ENCODE measurements around the gene RBBP5. TPM values are rescaled to one million over a fixed set of nuclear protein-coding genes. Genes with fewer than 3 reads are reported as not detected.

The RBBP5 gene
- total RNA-seq, 1 donor: 24.2 TPM

DNA sequence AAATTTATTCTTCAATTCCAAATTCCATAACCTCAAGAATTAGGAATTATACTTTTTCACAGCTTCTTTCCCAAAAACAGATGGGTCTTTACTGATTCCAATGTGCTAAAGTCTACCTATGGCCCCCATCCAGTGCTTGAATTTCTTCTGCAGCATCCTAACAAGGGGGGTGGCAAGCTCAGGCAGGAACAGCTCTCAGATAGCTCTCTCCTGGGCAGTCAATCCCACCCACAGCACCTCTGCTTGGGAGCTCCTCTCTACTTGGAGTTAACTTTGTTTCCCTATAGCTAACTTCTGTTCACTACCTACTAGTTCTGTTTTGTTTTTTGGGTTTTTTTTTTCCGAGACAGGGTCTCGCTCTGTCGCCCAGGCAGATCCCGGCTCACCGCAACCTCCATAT is 12.1 kb downstream of the RBBP5 start:
- TF ChIP-seq, protein P1, sequence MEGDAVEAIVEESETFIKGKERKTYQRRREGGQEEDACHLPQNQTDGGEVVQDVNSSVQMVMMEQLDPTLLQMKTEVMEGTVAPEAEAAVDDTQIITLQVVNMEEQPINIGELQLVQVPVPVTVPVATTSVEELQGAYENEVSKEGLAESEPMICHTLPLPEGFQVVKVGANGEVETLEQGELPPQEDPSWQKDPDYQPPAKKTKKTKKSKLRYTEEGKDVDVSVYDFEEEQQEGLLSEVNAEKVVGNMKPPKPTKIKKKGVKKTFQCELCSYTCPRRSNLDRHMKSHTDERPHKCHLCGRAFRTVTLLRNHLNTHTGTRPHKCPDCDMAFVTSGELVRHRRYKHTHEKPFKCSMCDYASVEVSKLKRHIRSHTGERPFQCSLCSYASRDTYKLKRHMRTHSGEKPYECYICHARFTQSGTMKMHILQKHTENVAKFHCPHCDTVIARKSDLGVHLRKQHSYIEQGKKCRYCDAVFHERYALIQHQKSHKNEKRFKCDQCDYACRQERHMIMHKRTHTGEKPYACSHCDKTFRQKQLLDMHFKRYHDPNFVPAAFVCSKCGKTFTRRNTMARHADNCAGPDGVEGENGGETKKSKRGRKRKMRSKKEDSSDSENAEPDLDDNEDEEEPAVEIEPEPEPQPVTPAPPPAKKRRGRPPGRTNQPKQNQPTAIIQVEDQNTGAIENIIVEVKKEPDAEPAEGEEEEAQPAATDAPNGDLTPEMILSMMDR (IDR thresholded peaks at IDR 0.05; ENCODE audit: insufficient read depth, low read length): no peak
- no peak for DNase-seq (ENCODE audit: low read depth)
- no peak overlapping the region for H3K4me3 ChIP-seq (ENCODE audit: low read depth, low read length)

- TF ChIP-seq, protein P1 (IDR thresholded peaks at IDR 0.05; ENCODE audit: insufficient read depth, low read length): no peak
- no peak for DNase-seq (ENCODE audit: low read depth)
- H3K4me3 ChIP-seq (ENCODE audit: low read depth, low read length): no peak overlapping the region
These were observed 12.5 kb downstream of the RBBP5 start for GRCh38 chr1:205109269-205109668.

GRCh38 chr1:205108464-205108863 is 13.3 kb downstream of the RBBP5 start:
- no peak overlapping the region for H3K4me3 ChIP-seq (ENCODE audit: low read depth, low read length)
- TF ChIP-seq, protein P1 (IDR thresholded peaks at IDR 0.05; ENCODE audit: insufficient read depth, low read length): no peak
- DNase-seq (ENCODE audit: low read depth): no peak

GRCh38 chr1:205107327-205107726 is 14.5 kb downstream of the RBBP5 start:
- DNase-seq (ENCODE audit: low read depth): no peak
- TF ChIP-seq, protein P1 (IDR thresholded peaks at IDR 0.05; ENCODE audit: insufficient read depth, low read length): no peak
- no peak overlapping the region for H3K4me3 ChIP-seq (ENCODE audit: low read depth, low read length)

GRCh38 chr1:205102404-205102803 is 19.4 kb downstream of the RBBP5 start:
- no peak overlapping the region for H3K4me3 ChIP-seq (ENCODE audit: low read depth, low read length)
- TF ChIP-seq, protein P1 (IDR thresholded peaks at IDR 0.05; ENCODE audit: insufficient read depth, low read length): no peak
- no peak for DNase-seq (ENCODE audit: low read depth)

- TF ChIP-seq, protein P1 (IDR thresholded peaks at IDR 0.05; ENCODE audit: insufficient read depth, low read length): no peak
- no peak overlapping the region for H3K4me3 ChIP-seq (ENCODE audit: low read depth, low read length)
- DNase-seq (ENCODE audit: low read depth): no peak
These were observed 23.5 kb downstream of the RBBP5 start for GRCh38 chr1:205098242-205098641.

- TF ChIP-seq, protein P1 (IDR thresholded peaks at IDR 0.05; ENCODE audit: insufficient read depth, low read length): no peak
- no peak overlapping the region for H3K4me3 ChIP-seq (ENCODE audit: low read depth, low read length)
These were observed 26.4 kb downstream of the RBBP5 start for GRCh38 chr1:205095422-205095821.

More at GRCh38 chr1:205095422-205095821, 26.4 kb downstream of the RBBP5 start:
- DNase-seq (ENCODE audit: low read depth): no peak
